Stimulated activated CD4-positive, alpha-beta T cell treated with anti-CD3 and anti-CD28 coated beads, Interleukin-1b, Interleukin-23, amount 100 ng/mL, for 4 hours (primary cell): ENCODE results near the gene TOP3B.
"Not testable (repeated sequence)": the region's sequence is repeated elsewhere in the genome, so short reads cannot be mapped to it uniquely, and the experiment has no call there.

Experiments used
- DNase-seq, 2 donors: peaks; one replicate each; pipeline ENCODE4 v3.0.0-alpha.2; 2020; ENCODE audit warnings: low read depth in 2 of 2

TOP3B gene

GRCh38 chr22:21945453-21946261, 36.9 kb downstream of the TOP3B start:
- no peak for DNase-seq

- no peak for DNase-seq
These were observed 37.7 kb downstream of the TOP3B start for GRCh38 chr22:21944871-21945270.

- no peak for DNase-seq
These were observed 38.8 kb downstream of the TOP3B start for GRCh38 chr22:21943571-21944448.

GRCh38 chr22:21942407-21943343, 39.9 kb downstream of the TOP3B start:
- no peak for DNase-seq

- no peak for DNase-seq
These were observed 40.7 kb downstream of the TOP3B start for GRCh38 chr22:21941921-21942320.

- DNase-seq, result no peak
These were observed 42.1 kb downstream of the TOP3B start for GRCh38 chr22:21940521-21940920.

GRCh38 chr22:21939935-21940334, 42.7 kb downstream of the TOP3B start:
- DNase-seq, result not testable (repeated sequence)

- DNase-seq, result no peak
These were observed 43.1 kb downstream of the TOP3B start for GRCh38 chr22:21939461-21939913.

- no peak for DNase-seq
These were observed 43.7 kb downstream of the TOP3B start for GRCh38 chr22:21938906-21939305.

- peak; percentile 89 to 91 for DNase-seq
These were observed 44.3 kb downstream of the TOP3B start for GRCh38 chr22:21938071-21938822.

- no peak for DNase-seq
These were observed 44.8 kb downstream of the TOP3B start for GRCh38 chr22:21937821-21938070.

GRCh38 chr22:21937041-21937820, 45.4 kb downstream of the TOP3B start:
- no peak for DNase-seq

GRCh38 chr22:21936151-21936775, 46.3 kb downstream of the TOP3B start:
- DNase-seq, result no peak

GRCh38 chr22:21933910-21934309, 48.7 kb downstream of the TOP3B start:
- DNase-seq, result no peak

- DNase-seq, result no peak
These were observed 49.2 kb downstream of the TOP3B start for GRCh38 chr22:21933413-21933812.

GRCh38 chr22:21932347-21932746, 50.2 kb downstream of the TOP3B start:
- DNase-seq, result no peak

GRCh38 chr22:21931056-21931455, 51.5 kb downstream of the TOP3B start:
- DNase-seq, result no peak

GRCh38 chr22:21929253-21929652, 53.3 kb downstream of the TOP3B start:
- DNase-seq, result no peak

GRCh38 chr22:21928048-21928447, 54.5 kb downstream of the TOP3B start:
- DNase-seq, result no peak
